OCI-LY1 (cell line): ENCODE data around the gene RARG.

Source experiments
- H2AFZ ChIP-seq: fragments of 200-600 bp; sonication (generic), shearing (Covaris generic); 2 replicates; pipeline ENCODE4 v1.6.0; 2014; ENCODE audit warnings: antibody characterized with exemption, mild to moderate bottlenecking, low read length
- H3F3A ChIP-seq: fragments of 200-600 bp; sonication (generic), shearing (Covaris generic); 2 replicates; pipeline ENCODE4 v1.6.0; 2014; ENCODE audit warnings: mild to moderate bottlenecking, antibody characterized with exemption, low read length, moderate library complexity; ENCODE audit not compliant: insufficient read depth
- H3K27ac ChIP-seq: fragments of 200-600 bp; sonication (generic); 2 replicates; pipeline ENCODE4 v1.5.1; 2014; ENCODE audit warnings: low read length, mixed run types, mild to moderate bottlenecking, low read depth; ENCODE audit not compliant: poor library complexity, severe bottlenecking
- H3K27me3 ChIP-seq: fragments of 200-600 bp; sonication (generic); 2 replicates; pipeline ENCODE4 v1.6.0; 2014; ENCODE audit warnings: antibody characterized with exemption, mild to moderate bottlenecking, low read length, moderate library complexity; ENCODE audit not compliant: insufficient read depth
- H3K36me3 ChIP-seq: fragments of 200-600 bp; sonication (generic); 2 replicates; pipeline ENCODE4 v1.6.1; 2014; ENCODE audit warnings: mild to moderate bottlenecking, antibody characterized with exemption, low read length, moderate library complexity, mixed read lengths; ENCODE audit not compliant: insufficient read depth
- H3K4me1 ChIP-seq: fragments of 200-600 bp; sonication (generic); 2 replicates; pipeline ENCODE4 v1.5.1; 2014; ENCODE audit warnings: mild to moderate bottlenecking, low read length, moderate library complexity; ENCODE audit not compliant: insufficient read depth, severe bottlenecking
- H3K4me2 ChIP-seq: fragments of 200-600 bp; sonication (generic), shearing (Covaris generic); 2 replicates; pipeline ENCODE4 v1.6.1; 2014; ENCODE audit warnings: low read length
- H3K4me3 ChIP-seq: fragments of 200-600 bp; sonication (generic); 2 replicates; pipeline ENCODE4 v1.5.1; 2014; ENCODE audit warnings: low read length, low read depth, mild to moderate bottlenecking, mixed read lengths; ENCODE audit not compliant: poor library complexity, severe bottlenecking
- H3K79me2 ChIP-seq: fragments of 200-600 bp; shearing (Covaris generic); 2 replicates; pipeline ENCODE4 v1.6.1; 2016; ENCODE audit warnings: mixed run types, low read length, mixed read lengths; ENCODE audit not compliant: insufficient read depth
- H3K9ac ChIP-seq: fragments of 200-600 bp; sonication (generic), shearing (Covaris generic); 2 replicates; pipeline ENCODE4 v1.6.1; 2014; ENCODE audit warnings: mild to moderate bottlenecking, low read length, mixed read lengths
- H3K9me2 ChIP-seq: fragments of 200-600 bp; sonication (generic), shearing (Covaris generic); 2 replicates; pipeline ENCODE4 v1.6.1; 2014; ENCODE audit warnings: low read depth, mild to moderate bottlenecking, low read length, mixed read lengths
- H3K9me3 ChIP-seq: fragments of 200-600 bp; shearing (Covaris generic); 2 replicates; pipeline ENCODE4 v1.6.1; 2014; ENCODE audit warnings: low read length, mixed read lengths
- H4K20me1 ChIP-seq: fragments of 200-600 bp; sonication (generic), shearing (Covaris generic); 2 replicates; pipeline ENCODE4 v1.6.0; 2016; ENCODE audit warnings: mild to moderate bottlenecking, low read length; ENCODE audit not compliant: insufficient read depth
- CTCF ChIP-seq: fragments of 200-600 bp; sonication (generic), shearing (Covaris generic); IDR thresholded peaks from 2 replicates; pipeline ENCODE4 v1.5.1; 2017; ENCODE audit warnings: mild to moderate bottlenecking, antibody characterized with exemption, low read length, moderate library complexity, mixed read lengths
- EZH2 ChIP-seq: fragments of 200-600 bp; sonication (generic), shearing (Covaris generic); IDR thresholded peaks from 2 replicates; pipeline ENCODE4 v1.8.0; 2017; ENCODE audit warnings: borderline replicate concordance, mixed run types, mild to moderate bottlenecking, antibody characterized with exemption, low read length, moderate library complexity, mixed read lengths

RARG gene

GRCh38 chr12:53223389-53224060, 8.5 kb downstream of the RARG start:
- no peak overlapping the region for H3K9ac ChIP-seq
- no peaks in the 10 kb centered on the region for H3K79me2 ChIP-seq
- TF ChIP-seq CTCF = no peak
- TF ChIP-seq EZH2 = no peak
- no peak overlapping the region for H3K27ac ChIP-seq
- H2AFZ ChIP-seq = no peak overlapping the region
- H3K27me3 ChIP-seq = no peaks in the 10 kb centered on the region; the same call in 1 of the 2 replicates
- H3K4me1 ChIP-seq = peaks cover 22% of the 10 kb centered on the region
- H3K9me2 ChIP-seq = no peaks in the 10 kb centered on the region
- no peak overlapping the region for H3K4me2 ChIP-seq
- no peaks in the 10 kb centered on the region for H3K9me3 ChIP-seq
- no peak overlapping the region for H3K4me3 ChIP-seq
- H3F3A ChIP-seq = no peaks in the 10 kb centered on the region
- H3K36me3 ChIP-seq = no peaks in the 10 kb centered on the region
- no peaks in the 10 kb centered on the region for H4K20me1 ChIP-seq

- no peaks in the 10 kb centered on the region for H3K36me3 ChIP-seq
- no peak for TF ChIP-seq CTCF
- no peak for TF ChIP-seq EZH2
- H3K27me3 ChIP-seq = no peaks in the 10 kb centered on the region; the same call in 1 of the 2 replicates
- no peaks in the 10 kb centered on the region for H3K9me2 ChIP-seq
- no peaks in the 10 kb centered on the region for H4K20me1 ChIP-seq
- no peaks in the 10 kb centered on the region for H3F3A ChIP-seq
- H3K9me3 ChIP-seq = no peaks in the 10 kb centered on the region
- H3K27ac ChIP-seq = no peak overlapping the region
- no peak overlapping the region for H3K9ac ChIP-seq
- H3K4me1 ChIP-seq = peaks cover 22% of the 10 kb centered on the region
- H3K4me3 ChIP-seq = no peak overlapping the region
- no peak overlapping the region for H3K4me2 ChIP-seq
- no peaks in the 10 kb centered on the region for H3K79me2 ChIP-seq
- H2AFZ ChIP-seq = no peak overlapping the region
Measured at GRCh38 chr12:53222806-53223261, 9.2 kb downstream of the RARG start.

- Histone ChIP-seq H3K4me2 (peak overlapping the region; percentile 95; the same call in 1 of the 2 replicates), H3K4me1 (peaks cover 22% of the 10 kb centered on the region), H3K4me3 (peak overlapping the region; percentile 69), H4K20me1 (no peaks in the 10 kb centered on the region), H3K9me2 (no peaks in the 10 kb centered on the region), H3K9ac (no peak overlapping the region), H2AFZ (no peak overlapping the region), H3K27ac (no peak overlapping the region), H3K79me2 (no peaks in the 10 kb centered on the region), H3K36me3 (no peaks in the 10 kb centered on the region), H3K9me3 (no peaks in the 10 kb centered on the region), H3F3A (no peaks in the 10 kb centered on the region), H3K27me3 (peaks cover 3% of the 10 kb centered on the region; the same call in 1 of the 2 replicates)
- no peak for TF ChIP-seq EZH2
- no peak for TF ChIP-seq CTCF
Measured at GRCh38 chr12:53222170-53222721, 9.8 kb downstream of the RARG start.
